Central memory CD8-positive, alpha-beta T cell (primary cell): ENCODE results near the gene HDAC4.

Experiments
- ATAC-seq: fragments of 150-1000 bp; cut with Tn5 transposase; replicated peaks from 2 replicates; pipeline ENCODE4 v1.10.0; 2022; ENCODE audit warnings: mild to moderate bottlenecking, moderate FRiP score, moderate number of reproducible peaks; ENCODE audit not compliant: poor library complexity, severe bottlenecking; ENCODE audit errors: extremely low read depth
- DNase-seq, 2 donors: peaks; one replicate each; pipeline ENCODE4 v3.0.0; 2021; ENCODE audit warnings: low spot score in 2 of 2
- H3K27ac Mint-ChIP-seq: one replicate; pipeline ENCODE4 v1.8.0; 2022; ENCODE audit warnings: low read depth, mild to moderate bottlenecking, moderate library complexity, mixed read lengths
- H3K27me3 Mint-ChIP-seq: one replicate; pipeline ENCODE4 v1.8.0; 2022; ENCODE audit warnings: mixed read lengths
- H3K36me3 Mint-ChIP-seq: one replicate; pipeline ENCODE4 v1.8.0; 2022; ENCODE audit warnings: mild to moderate bottlenecking, moderate library complexity, mixed read lengths; ENCODE audit not compliant: insufficient read depth
- H3K4me1 Mint-ChIP-seq: one replicate; pipeline ENCODE4 v1.8.0; 2022; ENCODE audit warnings: mixed read lengths
- H3K4me3 Mint-ChIP-seq: one replicate; pipeline ENCODE4 v1.8.0; 2022; ENCODE audit warnings: mild to moderate bottlenecking, moderate library complexity, mixed read lengths
- H3K9me3 Mint-ChIP-seq: one replicate; pipeline ENCODE4 v1.8.0; 2022; ENCODE audit warnings: mixed read lengths

HDAC4 gene

GRCh38 chr2:239142806-239143205 is 258.0 kb downstream of the HDAC4 start:
- H3K4me1 Mint-ChIP-seq: peaks cover 15% of the 10 kb centered on the region
- DNase-seq: no peak
- H3K27ac Mint-ChIP-seq: no peak overlapping the region
- H3K4me3 Mint-ChIP-seq: no peak overlapping the region
- no peaks in the 10 kb centered on the region for H3K27me3 Mint-ChIP-seq
- peaks cover 17% of the 10 kb centered on the region for H3K36me3 Mint-ChIP-seq
- ATAC-seq: no peak
- H3K9me3 Mint-ChIP-seq: no peaks in the 10 kb centered on the region

- Mint-ChIP-seq H3K9me3 (no peaks in the 10 kb centered on the region), H3K36me3 (peaks cover 18% of the 10 kb centered on the region), H3K4me1 (peaks cover 20% of the 10 kb centered on the region), H3K27ac (no peak overlapping the region), H3K27me3 (no peaks in the 10 kb centered on the region), H3K4me3 (no peak overlapping the region)
- ATAC-seq (no peak), DNase-seq (no peak)
Observed at GRCh38 chr2:239142296-239142695, 258.5 kb downstream of the HDAC4 start.

GRCh38 chr2:239141021-239141760 is 259.6 kb downstream of the HDAC4 start:
- Mint-ChIP-seq H3K4me3 (no peak overlapping the region), H3K27me3 (no peaks in the 10 kb centered on the region), H3K36me3 (peaks cover 25% of the 10 kb centered on the region), H3K9me3 (no peaks in the 10 kb centered on the region), H3K4me1 (peaks cover 21% of the 10 kb centered on the region), H3K27ac (no peak overlapping the region)
- DNase-seq (no peak), ATAC-seq (no peak)

- no peak overlapping the region for H3K27ac Mint-ChIP-seq
- H3K4me1 Mint-ChIP-seq: peaks cover 21% of the 10 kb centered on the region
- no peak overlapping the region for H3K4me3 Mint-ChIP-seq
- ATAC-seq: no peak
- H3K27me3 Mint-ChIP-seq: no peaks in the 10 kb centered on the region
- no peak for DNase-seq
- H3K9me3 Mint-ChIP-seq: no peaks in the 10 kb centered on the region
- peaks cover 25% of the 10 kb centered on the region for H3K36me3 Mint-ChIP-seq
Observed at GRCh38 chr2:239140346-239141020, 260.3 kb downstream of the HDAC4 start.

- peaks cover 21% of the 10 kb centered on the region for H3K4me1 Mint-ChIP-seq
- no peaks in the 10 kb centered on the region for H3K27me3 Mint-ChIP-seq
- H3K9me3 Mint-ChIP-seq: no peaks in the 10 kb centered on the region
- no peak overlapping the region for H3K27ac Mint-ChIP-seq
- no peak for ATAC-seq
- H3K36me3 Mint-ChIP-seq: peaks cover 29% of the 10 kb centered on the region
- H3K4me3 Mint-ChIP-seq: no peak overlapping the region
- no peak for DNase-seq
Observed at GRCh38 chr2:239139566-239139965, 261.3 kb downstream of the HDAC4 start.

GRCh38 chr2:239139101-239139500 is 261.7 kb downstream of the HDAC4 start:
- peaks cover 21% of the 10 kb centered on the region for H3K4me1 Mint-ChIP-seq
- no peaks in the 10 kb centered on the region for H3K9me3 Mint-ChIP-seq
- no peak overlapping the region for H3K27ac Mint-ChIP-seq
- DNase-seq (no peak), ATAC-seq (no peak)
- no peak overlapping the region for H3K4me3 Mint-ChIP-seq
- peaks cover 29% of the 10 kb centered on the region for H3K36me3 Mint-ChIP-seq
- no peaks in the 10 kb centered on the region for H3K27me3 Mint-ChIP-seq

GRCh38 chr2:239138610-239139009 is 262.2 kb downstream of the HDAC4 start:
- Mint-ChIP-seq H3K4me3 (no peak overlapping the region), H3K36me3 (peaks cover 29% of the 10 kb centered on the region)

GRCh38 chr2:239137898-239138283 is 262.9 kb downstream of the HDAC4 start:
- no peak for DNase-seq
- H3K4me1 Mint-ChIP-seq: peaks cover 21% of the 10 kb centered on the region
- H3K4me3 Mint-ChIP-seq: peak overlapping the region; percentile 36
- peak; percentile 87 for ATAC-seq
- H3K9me3 Mint-ChIP-seq: no peaks in the 10 kb centered on the region
- no peak overlapping the region for H3K27ac Mint-ChIP-seq
- peaks cover 34% of the 10 kb centered on the region for H3K36me3 Mint-ChIP-seq
- no peaks in the 10 kb centered on the region for H3K27me3 Mint-ChIP-seq

More at GRCh38 chr2:239138610-239139009, 262.2 kb downstream of the HDAC4 start:
- Mint-ChIP-seq H3K27ac (no peak overlapping the region), H3K4me1 (peaks cover 21% of the 10 kb centered on the region), H3K27me3 (no peaks in the 10 kb centered on the region), H3K9me3 (no peaks in the 10 kb centered on the region)
- ATAC-seq (no peak), DNase-seq (no peak)

- ATAC-seq (peak; percentile 62), DNase-seq (no peak)
- H3K36me3 Mint-ChIP-seq: peaks cover 37% of the 10 kb centered on the region
- H3K9me3 Mint-ChIP-seq: no peaks in the 10 kb centered on the region
- peaks cover 21% of the 10 kb centered on the region for H3K4me1 Mint-ChIP-seq
- no peak overlapping the region for H3K27ac Mint-ChIP-seq
- H3K4me3 Mint-ChIP-seq: peak overlapping the region; percentile 36
- no peaks in the 10 kb centered on the region for H3K27me3 Mint-ChIP-seq
Observed at GRCh38 chr2:239137165-239137897, 263.5 kb downstream of the HDAC4 start.

GRCh38 chr2:239136762-239137161 is 264.1 kb downstream of the HDAC4 start:
- peaks cover 35% of the 10 kb centered on the region for H3K36me3 Mint-ChIP-seq
- H3K4me3 Mint-ChIP-seq: no peak overlapping the region
- ATAC-seq (no peak), DNase-seq (no peak)
- no peaks in the 10 kb centered on the region for H3K9me3 Mint-ChIP-seq
- H3K27ac Mint-ChIP-seq: no peak overlapping the region
- no peaks in the 10 kb centered on the region for H3K27me3 Mint-ChIP-seq
- peaks cover 21% of the 10 kb centered on the region for H3K4me1 Mint-ChIP-seq

- H3K4me1 Mint-ChIP-seq: peaks cover 25% of the 10 kb centered on the region
- no peak overlapping the region for H3K27ac Mint-ChIP-seq
- H3K4me3 Mint-ChIP-seq: no peak overlapping the region
- no peaks in the 10 kb centered on the region for H3K27me3 Mint-ChIP-seq
- peaks cover 35% of the 10 kb centered on the region for H3K36me3 Mint-ChIP-seq
- ATAC-seq (no peak), DNase-seq (no peak)
- no peaks in the 10 kb centered on the region for H3K9me3 Mint-ChIP-seq
Observed at GRCh38 chr2:239136203-239136602, 264.6 kb downstream of the HDAC4 start.

- no peaks in the 10 kb centered on the region for H3K9me3 Mint-ChIP-seq
- no peaks in the 10 kb centered on the region for H3K27me3 Mint-ChIP-seq
- H3K4me1 Mint-ChIP-seq: peaks cover 31% of the 10 kb centered on the region
- peaks cover 36% of the 10 kb centered on the region for H3K36me3 Mint-ChIP-seq
- no peak overlapping the region for H3K27ac Mint-ChIP-seq
- no peak overlapping the region for H3K4me3 Mint-ChIP-seq
- no peak for DNase-seq
- no peak for ATAC-seq
Observed at GRCh38 chr2:239135531-239135930, 265.3 kb downstream of the HDAC4 start.
